ENCODE results near the gene PROSER1.
"Not testable (repeated sequence)": the region's sequence is repeated elsewhere in the genome, so short reads cannot be mapped to it uniquely, and the experiment has no call there.

The PROSER1 gene

DNA sequence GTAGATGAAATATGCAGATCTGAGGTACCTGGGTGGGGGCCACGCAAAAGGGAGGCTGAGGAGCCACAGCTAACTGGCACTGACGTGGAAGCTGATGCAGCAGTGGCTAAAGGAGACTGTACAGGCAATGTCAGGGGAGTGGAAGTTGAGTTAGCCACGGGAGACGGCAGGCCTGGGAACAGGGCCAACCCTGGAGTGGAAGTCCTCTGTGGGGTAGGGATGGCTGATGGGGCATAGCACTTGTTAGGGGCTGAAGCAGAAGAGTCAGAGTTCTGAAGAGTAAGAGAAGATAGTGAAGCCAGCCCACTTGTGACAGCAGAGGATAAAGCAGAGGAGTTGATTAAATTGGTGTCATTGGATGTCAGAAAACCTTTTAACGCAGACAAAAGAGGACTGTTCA is 24.4 kb downstream of the PROSER1 start:
- Histone ChIP-seq H3K36me3 (peaks cover 9% of the 10 kb centered on the region), H3K27me3 (ENCODE audit: insufficient read depth, low read depth, severe bottlenecking) (no peaks in the 10 kb centered on the region)

DNA sequence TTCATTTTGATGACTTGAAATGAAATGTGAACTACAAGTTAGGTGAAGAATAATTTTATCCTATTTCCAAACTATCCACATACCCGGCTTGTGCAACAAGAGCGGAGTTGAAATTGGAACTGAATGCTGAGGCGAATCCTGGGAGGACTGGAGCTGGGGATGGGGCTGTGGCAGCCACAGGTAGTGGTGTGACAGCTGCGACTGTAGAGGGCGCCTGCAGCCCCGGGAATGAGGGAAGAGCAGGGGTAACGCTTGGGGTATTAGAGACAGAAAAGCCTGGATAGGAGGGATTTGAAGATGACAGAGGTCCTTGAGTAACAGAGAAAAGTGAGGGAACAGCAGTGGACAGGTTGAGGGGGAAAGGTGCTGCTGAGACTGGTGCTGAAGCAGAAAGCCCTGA is 25.3 kb downstream of the PROSER1 start:
- no peak overlapping the region for H3K27ac ChIP-seq
- peaks cover 9% of the 10 kb centered on the region for H3K36me3 ChIP-seq
- DNase-seq = peak; percentile 8
- TF ChIP-seq, protein P1, sequence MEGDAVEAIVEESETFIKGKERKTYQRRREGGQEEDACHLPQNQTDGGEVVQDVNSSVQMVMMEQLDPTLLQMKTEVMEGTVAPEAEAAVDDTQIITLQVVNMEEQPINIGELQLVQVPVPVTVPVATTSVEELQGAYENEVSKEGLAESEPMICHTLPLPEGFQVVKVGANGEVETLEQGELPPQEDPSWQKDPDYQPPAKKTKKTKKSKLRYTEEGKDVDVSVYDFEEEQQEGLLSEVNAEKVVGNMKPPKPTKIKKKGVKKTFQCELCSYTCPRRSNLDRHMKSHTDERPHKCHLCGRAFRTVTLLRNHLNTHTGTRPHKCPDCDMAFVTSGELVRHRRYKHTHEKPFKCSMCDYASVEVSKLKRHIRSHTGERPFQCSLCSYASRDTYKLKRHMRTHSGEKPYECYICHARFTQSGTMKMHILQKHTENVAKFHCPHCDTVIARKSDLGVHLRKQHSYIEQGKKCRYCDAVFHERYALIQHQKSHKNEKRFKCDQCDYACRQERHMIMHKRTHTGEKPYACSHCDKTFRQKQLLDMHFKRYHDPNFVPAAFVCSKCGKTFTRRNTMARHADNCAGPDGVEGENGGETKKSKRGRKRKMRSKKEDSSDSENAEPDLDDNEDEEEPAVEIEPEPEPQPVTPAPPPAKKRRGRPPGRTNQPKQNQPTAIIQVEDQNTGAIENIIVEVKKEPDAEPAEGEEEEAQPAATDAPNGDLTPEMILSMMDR (IDR thresholded peaks at IDR 0.05; ENCODE audit: low read depth, low read length) = 0 out of 2 replicates have a peak, but pooled peaks have one; percentile 16
- H3K9me3 ChIP-seq (ENCODE audit: severe bottlenecking) = no peaks in the 10 kb centered on the region
- H3K4me3 ChIP-seq (ENCODE audit: low read depth, low read length) = no peak overlapping the region
- H3K27me3 ChIP-seq (ENCODE audit: insufficient read depth, low read depth, severe bottlenecking) = no peaks in the 10 kb centered on the region

More for the DNA sequence above, 24.4 kb downstream of the PROSER1 start:
- Histone ChIP-seq H3K9me3 (ENCODE audit: severe bottlenecking) (no peaks in the 10 kb centered on the region), H3K27ac (no peak overlapping the region), H3K4me3 (ENCODE audit: low read depth, low read length) (no peak overlapping the region)
- TF ChIP-seq, protein P1 (IDR thresholded peaks at IDR 0.05; ENCODE audit: low read depth, low read length) = no peak
- DNase-seq = no peak

DNA sequence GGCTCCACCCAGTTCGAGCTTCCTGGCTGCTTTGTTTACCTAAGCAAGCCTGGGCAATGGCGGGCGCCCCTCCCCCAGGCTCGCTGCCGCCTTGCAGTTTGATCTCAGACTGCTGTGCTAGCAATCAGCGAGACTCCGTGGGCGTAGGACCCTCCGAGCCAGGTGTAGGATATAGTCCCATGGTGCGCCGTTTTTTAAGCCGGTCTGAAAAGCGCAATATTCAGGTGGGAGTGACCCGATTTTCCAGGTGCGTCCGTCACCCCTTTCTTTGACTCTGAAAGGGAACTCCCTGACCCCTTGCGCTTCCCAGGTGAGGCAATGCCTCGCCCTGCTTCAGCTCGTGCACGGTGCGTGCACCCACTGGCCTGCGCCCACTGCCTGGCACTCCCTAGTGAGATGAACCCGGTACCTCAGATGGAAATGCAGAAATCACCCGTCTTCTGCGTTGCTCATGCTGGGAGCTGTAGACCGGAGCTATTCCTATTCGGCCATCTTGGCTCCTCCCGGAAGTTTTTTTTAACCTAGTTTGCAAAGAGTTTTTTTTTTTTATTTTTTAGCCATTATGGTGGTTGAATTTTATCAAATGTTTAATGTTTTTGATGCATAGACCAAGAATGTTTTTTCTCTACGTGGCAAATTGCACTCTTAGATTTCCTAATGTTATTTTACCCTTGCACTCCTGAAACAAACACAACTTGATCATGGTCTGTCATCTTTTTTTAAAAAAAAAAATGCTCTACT is 31.3 kb downstream of the PROSER1 start:
- DNase-seq; H3K4me3 ChIP-seq (ENCODE audit: low read depth, low read length); H3K36me3 ChIP-seq; H3K27ac ChIP-seq; H3K9me3 ChIP-seq (ENCODE audit: severe bottlenecking); H3K27me3 ChIP-seq (ENCODE audit: insufficient read depth, low read depth, severe bottlenecking): not testable (repeated sequence)

DNA sequence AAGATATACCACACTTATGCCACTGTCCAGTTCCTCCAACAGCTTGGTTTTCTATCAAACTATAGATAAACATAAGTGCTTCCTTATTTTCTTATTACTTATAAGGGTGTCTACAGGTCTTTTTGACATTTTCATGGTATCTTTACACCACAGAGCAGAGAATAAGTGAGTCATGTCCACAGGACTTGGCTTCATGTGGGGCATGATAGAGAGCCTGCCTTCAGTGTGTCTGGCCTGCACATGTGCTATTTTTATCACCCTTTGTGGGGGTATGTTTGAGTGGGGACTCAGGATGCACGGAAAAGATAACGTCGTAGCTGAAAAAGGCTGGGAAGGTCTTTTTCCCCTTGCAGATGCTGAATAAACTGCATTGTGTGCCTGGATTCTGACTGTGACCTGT is 39.1 kb downstream of the PROSER1 start:
- no peak for DNase-seq
- Histone ChIP-seq H3K4me3 (ENCODE audit: low read depth, low read length) (no peak overlapping the region), H3K9me3 (ENCODE audit: severe bottlenecking) (no peaks in the 10 kb centered on the region), H3K27me3 (ENCODE audit: insufficient read depth, low read depth, severe bottlenecking) (no peaks in the 10 kb centered on the region), H3K27ac (no peak overlapping the region), H3K36me3 (no peaks in the 10 kb centered on the region)
- TF ChIP-seq, protein P1 (IDR thresholded peaks at IDR 0.05; ENCODE audit: low read depth, low read length) = no peak

DNA sequence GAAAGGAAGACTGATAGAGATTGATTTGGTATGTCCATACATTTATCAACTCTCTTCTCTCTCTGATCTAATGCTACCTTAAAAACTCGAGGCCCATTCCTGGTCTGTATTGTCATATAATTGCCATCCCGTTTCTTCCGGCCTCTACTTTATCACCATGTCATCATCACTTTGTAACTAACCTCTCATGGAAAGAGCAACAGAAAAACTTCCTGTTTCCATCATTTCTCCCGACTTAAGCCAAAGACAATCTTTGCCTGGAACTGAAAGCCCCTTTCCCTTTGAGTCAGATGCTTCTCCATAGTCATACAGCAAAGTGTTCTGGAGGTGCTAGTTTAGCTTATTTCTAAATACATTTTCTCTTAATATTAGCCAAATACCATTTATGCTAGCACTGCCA is 44.5 kb downstream of the PROSER1 start:
- Histone ChIP-seq H3K36me3 (no peaks in the 10 kb centered on the region), H3K9me3 (ENCODE audit: severe bottlenecking) (no peaks in the 10 kb centered on the region), H3K27me3 (ENCODE audit: insufficient read depth, low read depth, severe bottlenecking) (no peaks in the 10 kb centered on the region), H3K4me3 (ENCODE audit: low read depth, low read length) (no peak overlapping the region), H3K27ac (no peak overlapping the region)
- no peak for DNase-seq
- TF ChIP-seq, protein P1 (IDR thresholded peaks at IDR 0.05; ENCODE audit: low read depth, low read length) = no peak

DNA sequence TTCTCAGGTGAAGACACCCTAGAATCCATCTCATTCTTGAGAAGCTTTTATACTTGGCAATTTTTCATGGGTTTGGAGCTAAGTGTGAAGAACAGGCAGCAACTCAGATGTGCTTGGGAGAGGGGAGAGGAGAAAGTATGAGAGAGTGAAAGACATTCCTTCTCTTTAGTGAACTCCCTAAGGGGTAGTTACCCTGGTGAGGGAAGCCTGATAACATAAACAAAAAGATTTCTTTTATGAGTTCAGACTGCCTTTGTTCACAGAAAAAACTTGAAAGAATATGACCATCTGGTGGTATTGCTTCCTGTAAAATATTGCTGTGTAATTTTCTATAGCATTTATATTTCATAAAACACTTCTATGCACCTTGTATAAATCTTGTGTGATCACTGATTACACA is 47.2 kb downstream of the PROSER1 start, which contains the start of gene STOML3:
TSS of gene STOML3 (minus strand) at position 139 of the 400 bp plus-strand sequence. CDS start at position 29, 110 bp downstream.
- TF ChIP-seq, protein P1 (IDR thresholded peaks at IDR 0.05; ENCODE audit: low read depth, low read length) = no peak
- H3K27ac ChIP-seq = no peak within 1 kb of the TSS
- H3K9me3 ChIP-seq (ENCODE audit: severe bottlenecking) = no peaks in the 10 kb centered on the region
- no peak for DNase-seq
- H3K36me3 ChIP-seq = no peaks in the 10 kb centered on the region
- no peaks in the 10 kb centered on the region for H3K27me3 ChIP-seq (ENCODE audit: insufficient read depth, low read depth, severe bottlenecking)
- no peak within 1 kb of the TSS for H3K4me3 ChIP-seq (ENCODE audit: low read depth, low read length)

Data from WERI-Rb-1 (cell line).